AG04450 (cell line): ENCODE results near the gene ZMPSTE24. TPM values are rescaled to one million over a fixed set of nuclear protein-coding genes. Genes with fewer than 3 reads are reported as not detected.

Experiments used
- CTCF ChIA-PET: fragments of 300-600, 350-600 bp; formaldehyde crosslinking; extraction: SDS; loops from one replicate; lab custom pipeline; 2022; ENCODE audit warnings: antibody characterized with exemption, inconsistent platforms; lab: Charles Lee
- POLR2A ChIA-PET: fragments of 350-600 bp; formaldehyde crosslinking; extraction: SDS; loops from one replicate; lab custom pipeline; 2021; ENCODE audit warnings: antibody characterized with exemption, inconsistent platforms; lab: Yijun Ruan, JAX
- DNase-seq: peaks from one replicate; pipeline ENCODE4 v3.0.0-alpha.2; 2011; ENCODE audit warnings: low read depth, low spot score
- H3K27ac ChIP-seq: one replicate; pipeline ENCODE4 v1.5.1; 2012; ENCODE audit warnings: low read depth, low read length, control low read depth
- H3K27me3 ChIP-seq: one replicate; pipeline ENCODE4 v1.6.0; 2012; ENCODE audit warnings: low read length; ENCODE audit not compliant: control insufficient read depth, insufficient read depth
- H3K4me3 ChIP-seq: 2 replicates; pipeline ENCODE4 v1.5.1; 2011; ENCODE audit warnings: mild to moderate bottlenecking, low read depth, low read length, control low read depth
- H3K9me3 ChIP-seq: 2 replicates; pipeline ENCODE4 v1.5.1; 2012; ENCODE audit warnings: low read length; ENCODE audit not compliant: control insufficient read depth, insufficient read depth
- polyA plus RNA-seq: library from polyadenylated mRNA; depleted of rRNA; stranded (reverse); fragments of >200 nt; gene quantifications from 2 replicates; pipeline ENCODE4 v1.2.3, GENCODE V29; 2011
- TF ChIP-seq, protein P1 (sequence below): IDR thresholded peaks from 2 replicates; pipeline ENCODE4 v1.5.1; 2011; ENCODE audit warnings: low read depth, low read length, control low read depth, inconsistent platforms

Gene ZMPSTE24
- polyA plus RNA-seq, 1 experiment, result 55.8 TPM

DNA sequence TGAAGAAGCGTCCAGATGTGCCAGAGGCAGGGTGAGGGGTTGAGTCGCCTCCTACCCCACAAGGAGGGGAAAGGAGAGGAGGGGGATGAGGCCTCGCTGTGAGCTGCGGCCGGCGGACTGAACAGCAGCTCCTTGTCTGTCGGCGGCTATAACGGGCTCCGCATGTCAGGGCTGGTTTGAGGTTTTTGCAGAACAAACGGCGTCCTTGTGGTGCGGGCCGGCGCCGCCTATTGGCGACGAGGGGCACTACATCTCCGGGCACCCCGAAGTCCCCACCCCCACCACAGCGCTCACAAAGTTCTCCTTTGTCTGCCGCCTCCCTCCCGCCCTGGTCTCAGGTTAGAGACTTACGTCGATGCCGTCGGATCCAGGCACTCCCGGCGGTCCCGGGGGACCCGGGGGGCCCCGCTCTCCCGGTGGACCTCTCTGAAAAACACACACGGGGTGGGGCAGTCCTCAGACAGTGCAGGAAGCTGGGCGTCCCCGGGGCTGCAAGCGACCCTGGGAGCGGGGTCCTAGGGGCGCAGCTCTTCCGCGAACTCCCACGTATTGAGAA is 57.3 kb downstream of the ZMPSTE24 start:
- Histone ChIP-seq H3K27ac (peak overlapping the region; percentile 52), H3K27me3 (peaks cover 33% of the 10 kb centered on the region), H3K4me3 (peak overlapping the region; percentile 32; the same call in 1 of the 2 replicates), H3K9me3 (peaks cover 9% of the 10 kb centered on the region; the same call in 1 of the 2 replicates)
- peak; percentile 70 for DNase-seq
- POLR2A ChIA-PET, result interaction anchor here (0.7 to 1.6 kb wide), 4 partner anchors 21 to 58 kb away, joined by 3 to 9 read pairs (median 5); partner anchors contain the start of gene ZMPSTE24
- TF ChIP-seq, protein P1, sequence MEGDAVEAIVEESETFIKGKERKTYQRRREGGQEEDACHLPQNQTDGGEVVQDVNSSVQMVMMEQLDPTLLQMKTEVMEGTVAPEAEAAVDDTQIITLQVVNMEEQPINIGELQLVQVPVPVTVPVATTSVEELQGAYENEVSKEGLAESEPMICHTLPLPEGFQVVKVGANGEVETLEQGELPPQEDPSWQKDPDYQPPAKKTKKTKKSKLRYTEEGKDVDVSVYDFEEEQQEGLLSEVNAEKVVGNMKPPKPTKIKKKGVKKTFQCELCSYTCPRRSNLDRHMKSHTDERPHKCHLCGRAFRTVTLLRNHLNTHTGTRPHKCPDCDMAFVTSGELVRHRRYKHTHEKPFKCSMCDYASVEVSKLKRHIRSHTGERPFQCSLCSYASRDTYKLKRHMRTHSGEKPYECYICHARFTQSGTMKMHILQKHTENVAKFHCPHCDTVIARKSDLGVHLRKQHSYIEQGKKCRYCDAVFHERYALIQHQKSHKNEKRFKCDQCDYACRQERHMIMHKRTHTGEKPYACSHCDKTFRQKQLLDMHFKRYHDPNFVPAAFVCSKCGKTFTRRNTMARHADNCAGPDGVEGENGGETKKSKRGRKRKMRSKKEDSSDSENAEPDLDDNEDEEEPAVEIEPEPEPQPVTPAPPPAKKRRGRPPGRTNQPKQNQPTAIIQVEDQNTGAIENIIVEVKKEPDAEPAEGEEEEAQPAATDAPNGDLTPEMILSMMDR, result peak; percentile 91
- CTCF ChIA-PET, result interaction anchor here (0.5 to 6.5 kb wide), 63 partner anchors 9 to 376 kb away, joined by 3 to 83 read pairs (median 4); partner anchors contain the start of gene NFYC

GRCh38 chr1:40315795-40316594 is 58.0 kb downstream of the ZMPSTE24 start:
- no peak overlapping the region for H3K27ac ChIP-seq
- no peak for DNase-seq
- TF ChIP-seq, protein P1, result no peak
- CTCF ChIA-PET, result interaction anchor here (0.6 to 6.5 kb wide), 30 partner anchors 8 to 278 kb away, joined by 3 to 83 read pairs (median 8); no protein-coding TSS in a partner anchor
- POLR2A ChIA-PET, result interaction anchor here (0.7 to 1.6 kb wide), 3 partner anchors 22 to 58 kb away, joined by 4 to 9 read pairs (median 5); partner anchors contain the start of gene ZMPSTE24
- peaks cover 9% of the 10 kb centered on the region; the same call in 1 of the 2 replicates for H3K9me3 ChIP-seq
- H3K4me3 ChIP-seq, result peak overlapping the region; percentile 18; the same call in 1 of the 2 replicates
- peaks cover 33% of the 10 kb centered on the region for H3K27me3 ChIP-seq

- CTCF ChIA-PET, result interaction anchor here (0.6 to 6.5 kb wide), 10 partner anchors 20 to 173 kb away, joined by 3 to 83 read pairs (median 10); no protein-coding TSS in a partner anchor
- H3K9me3 ChIP-seq, result peaks cover 9% of the 10 kb centered on the region; the same call in 1 of the 2 replicates
- no peak for DNase-seq
- H3K4me3 ChIP-seq, result peak within 1 kb of the TSS; percentile 41
- POLR2A ChIA-PET, result interaction anchor here (1.5 kb wide), 1 partner anchor 59 kb away, joined by 5 read pairs; the partner anchor contains the start of gene ZMPSTE24
- peaks cover 32% of the 10 kb centered on the region for H3K27me3 ChIP-seq
- H3K27ac ChIP-seq, result no peak within 1 kb of the TSS
- TF ChIP-seq, protein P1, result no peak; the same call in 1 of the 2 replicates
Observed at GRCh38 chr1:40316595-40317393, 58.8 kb downstream of the ZMPSTE24 start, which contains the start of gene COL9A2. Gene COL9A2, minus strand, starts transcription at chr1:40317286. Its CDS starts 89 bp downstream, at chr1:40317197.

DNA sequence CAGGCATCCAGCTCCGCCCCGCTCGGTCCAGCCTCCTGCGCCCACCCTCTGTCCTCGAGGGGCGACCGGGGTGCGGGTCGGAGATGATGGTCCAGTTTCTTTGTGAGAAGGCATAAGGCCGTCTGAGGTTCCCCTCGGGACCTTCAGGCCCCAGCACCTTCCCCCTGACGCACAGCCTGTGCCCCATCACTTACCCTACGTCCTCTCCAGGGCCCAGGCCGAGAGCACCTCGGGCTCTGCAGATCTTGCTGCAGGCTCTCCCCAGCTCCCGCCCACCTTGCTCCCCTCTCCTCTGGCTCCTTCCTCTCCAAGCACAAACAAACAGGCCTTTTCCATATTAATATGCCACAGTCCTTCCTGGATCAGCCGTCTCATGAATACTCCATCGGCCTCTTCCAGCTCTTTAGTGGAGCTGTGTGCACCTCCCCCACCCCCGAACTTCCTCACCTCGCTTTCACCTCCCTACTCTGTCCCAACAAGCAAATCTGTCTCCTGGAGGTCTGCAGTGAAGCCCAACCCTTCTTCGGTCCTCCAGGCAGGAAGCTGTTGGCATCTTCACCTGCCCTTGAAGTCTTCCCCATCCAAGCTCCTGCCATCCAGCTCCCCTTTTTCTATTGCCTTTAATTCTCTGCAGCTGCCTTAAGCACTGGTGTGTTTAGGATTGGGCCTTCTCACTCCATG is 59.5 kb downstream of the ZMPSTE24 start:
- TF ChIP-seq, protein P1, result no peak
- DNase-seq, result no peak
- Histone ChIP-seq H3K27ac (no peak overlapping the region), H3K9me3 (peaks cover 9% of the 10 kb centered on the region; the same call in 1 of the 2 replicates), H3K4me3 (no peak overlapping the region), H3K27me3 (peaks cover 30% of the 10 kb centered on the region)
- ChIA-PET POLR2A (interaction anchor here (0.7 to 1.5 kb wide), 2 partner anchors 60 to 130 kb away, joined by 5 to 6 read pairs; partner anchors contain the start of gene ZMPSTE24), CTCF (interaction anchor here (0.6 to 6.5 kb wide), 5 partner anchors 21 to 173 kb away, joined by 3 to 83 read pairs (median 7); no protein-coding TSS in a partner anchor)
